Caco-2 (cell line): ENCODE results near the gene OR2A1. TPM values are rescaled to one million over a fixed set of nuclear protein-coding genes. Genes with fewer than 3 reads are reported as not detected.
A peak's percentile ranks its signal among the peaks of the same experiment; 100 is the strongest.
"Not testable (repeated sequence)": the region's sequence is repeated elsewhere in the genome, so short reads cannot be mapped to it uniquely, and the experiment has no call there.

Experiments
- BruUV-seq: library from RNA; stranded (reverse); fragments of 400-500 nt; replicated peaks from 2 replicates; lab custom pipeline; 2021; lab: Mats Ljungman, UMichigan
- CTCF ChIA-PET: fragments of 300-600 bp; sonication (Branson Sonifier 250); formaldehyde crosslinking; loops from one replicate; lab custom pipeline; 2022; ENCODE audit warnings: antibody characterized with exemption; lab: Charles Lee
- POLR2A ChIA-PET: fragments of 300-600 bp; sonication (Branson Sonifier 250); formaldehyde crosslinking; loops from one replicate; lab custom pipeline; 2022; ENCODE audit warnings: antibody characterized with exemption; lab: Charles Lee
- DNase-seq, 2 experiments: peaks; one replicate each; pipeline versions ENCODE4 v3.0.0 to v3.0.0-alpha.2; 2020 to 2022
- H3K27me3 ChIP-seq: replicated peaks from 2 replicates; pipeline ENCODE4 v1.6.0; 2011; ENCODE audit warnings: low read length; ENCODE audit not compliant: control insufficient read depth, insufficient read depth
- H3K36me3 ChIP-seq: 2 replicates; pipeline ENCODE4 v1.5.1; 2011; ENCODE audit warnings: low read length; ENCODE audit not compliant: control insufficient read depth, insufficient read depth
- H3K4me1 ChIP-seq: fragments of 250-450 bp; sonication (Bioruptor Pico); 2 replicates; pipeline ENCODE4 v1.5.1; 2020; ENCODE audit warnings: mild to moderate bottlenecking
- H3K4me3 ChIP-seq: 2 replicates; pipeline ENCODE4 v1.5.1; 2011; ENCODE audit warnings: low read depth, mild to moderate bottlenecking, control low read depth, low read length
- H3K9me3 ChIP-seq: fragments of 250-450 bp; sonication (Bioruptor Pico); 2 replicates; pipeline ENCODE4 v1.5.1; 2020; ENCODE audit warnings: mild to moderate bottlenecking, moderate library complexity
- H3K27ac Mint-ChIP-seq: one replicate; pipeline ENCODE4 v1.8.0; 2022; ENCODE audit warnings: mixed read lengths; ENCODE audit not compliant: unreplicated experiment
- H3K27me3 Mint-ChIP-seq: one replicate; pipeline ENCODE4 v1.8.0; 2022; ENCODE audit warnings: mixed read lengths; ENCODE audit not compliant: insufficient read depth, unreplicated experiment
- H3K36me3 Mint-ChIP-seq: one replicate; pipeline ENCODE4 v1.8.0; 2022; ENCODE audit warnings: mild to moderate bottlenecking, mixed read lengths; ENCODE audit not compliant: insufficient read depth, unreplicated experiment
- H3K4me1 Mint-ChIP-seq: one replicate; pipeline ENCODE4 v1.8.0; 2022; ENCODE audit warnings: low read depth, mixed read lengths; ENCODE audit not compliant: unreplicated experiment
- H3K4me3 Mint-ChIP-seq: one replicate; pipeline ENCODE4 v1.8.0; 2022; ENCODE audit warnings: mild to moderate bottlenecking, moderate library complexity, mixed read lengths; ENCODE audit not compliant: unreplicated experiment
- H3K9me3 Mint-ChIP-seq: one replicate; pipeline ENCODE4 v1.8.0; 2022; ENCODE audit warnings: mixed read lengths; ENCODE audit not compliant: unreplicated experiment
- intact Hi-C: fragments of 100-400 bp; cut with micrococcal nuclease; formaldehyde crosslinking; loops from one replicate; pipeline ENCODE4 v1.10.0; 2022; ENCODE audit not compliant: unreplicated experiment
- total RNA-seq: library from RNA; stranded (reverse); gene quantifications from 2 replicates; pipeline ENCODE4 v1.2.3, GENCODE V29; 2022

OR2A1 gene
- total RNA-seq, 1 experiment from 2014 or later = not detected

DNA sequence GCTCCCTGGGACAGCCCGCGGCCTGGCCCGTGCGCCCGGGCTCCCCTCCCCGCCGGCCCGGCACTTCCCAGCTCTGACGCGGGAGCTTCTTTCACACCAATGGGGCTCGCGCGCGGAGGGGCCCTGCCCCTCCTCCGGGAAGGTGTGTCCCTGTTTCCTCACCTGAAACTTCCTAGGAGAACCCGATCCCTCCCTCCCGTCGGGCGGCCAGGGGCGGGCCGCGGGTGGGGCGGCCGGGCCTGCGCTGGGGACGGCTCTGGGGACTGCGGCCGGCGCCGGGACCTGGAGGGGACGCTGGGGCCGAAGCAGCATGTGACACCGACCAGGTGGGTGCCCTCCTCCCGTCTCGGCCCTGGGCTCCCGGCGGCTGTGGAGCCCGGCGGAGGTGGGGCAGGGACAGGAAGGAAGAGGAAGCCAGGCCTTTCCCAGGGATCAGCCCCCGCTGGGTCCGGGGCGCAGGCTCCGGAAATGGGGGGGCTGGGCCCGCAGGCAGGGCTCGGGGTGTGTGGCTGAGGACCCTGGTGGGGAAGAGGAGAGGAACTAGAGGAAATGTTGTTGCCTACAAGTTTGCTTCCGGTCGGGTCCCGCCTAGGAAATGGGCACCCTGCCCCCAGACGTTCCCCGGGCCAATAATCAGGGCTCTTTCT, 43.1 kb downstream of the OR2A1 start, which contains the start of gene ARHGEF5:
Gene ARHGEF5 (plus strand): TSS at position 227 of the 647 bp plus-strand sequence. CDS start 7,268 bp downstream, outside the sequence.
- H3K9me3 Mint-ChIP-seq, H3K36me3 ChIP-seq, CTCF ChIA-PET, H3K4me1 Mint-ChIP-seq, intact Hi-C loops, H3K9me3 ChIP-seq, H3K27ac Mint-ChIP-seq, H3K4me1 ChIP-seq, H3K27me3 Mint-ChIP-seq, DNase-seq, BruUV-seq, POLR2A ChIA-PET, H3K27me3 ChIP-seq, H3K36me3 Mint-ChIP-seq: not testable (repeated sequence)
- H3K4me3 ChIP-seq = peak within 1 kb of the TSS; percentile 22
- H3K4me3 Mint-ChIP-seq = peak within 1 kb of the TSS; percentile 78

DNA sequence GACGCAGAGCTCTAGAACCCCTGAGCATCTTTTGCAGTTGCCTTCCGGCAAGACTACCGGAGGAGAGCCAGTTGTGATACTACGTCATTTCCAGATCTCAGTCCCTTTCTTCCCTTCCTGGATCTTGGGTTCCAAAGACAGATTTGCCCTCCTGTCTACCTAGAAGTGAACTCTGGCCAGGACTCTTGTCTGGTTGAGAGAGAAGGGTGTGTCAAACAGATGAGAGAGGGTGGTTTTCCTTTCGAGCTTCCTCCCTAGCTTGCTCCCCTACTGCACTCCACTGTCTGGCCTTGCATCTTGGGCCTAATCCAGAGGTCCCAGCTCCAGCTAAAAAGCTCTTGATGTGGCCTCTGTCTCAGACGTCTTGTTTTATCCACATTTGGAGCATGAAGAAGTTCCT, 44.0 kb downstream of the OR2A1 start:
- not testable (repeated sequence) for H3K4me1 ChIP-seq

DNA sequence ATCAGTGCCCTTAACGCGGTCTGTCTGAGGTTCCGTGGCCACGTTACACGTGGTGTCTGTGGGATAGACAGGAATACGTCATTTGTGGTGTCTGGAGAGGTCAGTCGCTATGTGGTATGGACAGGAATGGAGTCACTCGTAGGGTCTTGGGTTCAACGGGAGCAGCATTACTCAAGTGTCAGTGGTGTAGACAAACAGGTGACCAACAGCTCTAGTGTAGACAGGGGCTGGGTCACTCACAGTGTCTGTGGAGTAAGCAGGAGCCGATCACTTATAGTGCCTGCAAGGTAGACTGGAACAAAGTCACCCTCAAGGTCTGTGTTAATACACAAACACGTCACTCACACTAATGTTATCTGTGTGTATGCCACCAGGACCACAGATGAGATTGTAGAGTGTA, 44.6 kb downstream of the OR2A1 start:
- H3K27ac Mint-ChIP-seq, H3K4me1 ChIP-seq, CTCF ChIA-PET, H3K27me3 ChIP-seq, intact Hi-C loops, POLR2A ChIA-PET, H3K27me3 Mint-ChIP-seq, H3K4me3 ChIP-seq, H3K4me1 Mint-ChIP-seq, H3K9me3 Mint-ChIP-seq, H3K36me3 ChIP-seq, DNase-seq, H3K9me3 ChIP-seq, H3K4me3 Mint-ChIP-seq, H3K36me3 Mint-ChIP-seq: not testable (repeated sequence)
- BruUV-seq = TSS peak; percentile 55

More for the DNA sequence above, 44.0 kb downstream of the OR2A1 start:
- POLR2A ChIA-PET, DNase-seq, CTCF ChIA-PET, H3K27me3 ChIP-seq, H3K4me3 Mint-ChIP-seq, H3K4me1 Mint-ChIP-seq, H3K4me3 ChIP-seq, H3K27ac Mint-ChIP-seq, H3K27me3 Mint-ChIP-seq, H3K9me3 ChIP-seq, intact Hi-C loops, H3K9me3 Mint-ChIP-seq, H3K36me3 Mint-ChIP-seq, H3K36me3 ChIP-seq, BruUV-seq: not testable (repeated sequence)

DNA sequence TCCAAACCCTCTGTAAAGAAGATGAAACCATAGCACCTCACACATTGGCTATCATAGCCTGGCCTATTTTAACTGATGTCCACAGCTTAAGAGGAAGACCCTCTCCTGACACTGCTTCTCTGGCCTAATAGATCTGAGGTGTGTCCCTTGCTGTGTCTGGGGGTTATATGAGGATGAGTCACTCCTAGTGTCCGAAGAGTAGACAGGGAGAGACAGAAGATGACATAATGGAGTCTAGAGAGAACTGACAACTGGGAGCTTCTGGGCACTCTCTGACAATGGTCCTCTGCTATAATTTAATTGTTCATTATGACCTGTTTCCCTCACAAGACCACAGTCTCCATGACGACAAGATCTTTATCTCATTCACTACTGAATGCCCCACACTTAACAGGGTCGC, 49.8 kb downstream of the OR2A1 start:
- intact Hi-C loops, H3K36me3 Mint-ChIP-seq, H3K36me3 ChIP-seq, H3K27me3 ChIP-seq, DNase-seq, H3K4me1 Mint-ChIP-seq, H3K4me1 ChIP-seq, H3K27ac Mint-ChIP-seq, BruUV-seq, H3K4me3 Mint-ChIP-seq, H3K9me3 ChIP-seq, POLR2A ChIA-PET, H3K9me3 Mint-ChIP-seq, H3K4me3 ChIP-seq, CTCF ChIA-PET, H3K27me3 Mint-ChIP-seq: not testable (repeated sequence)

DNA sequence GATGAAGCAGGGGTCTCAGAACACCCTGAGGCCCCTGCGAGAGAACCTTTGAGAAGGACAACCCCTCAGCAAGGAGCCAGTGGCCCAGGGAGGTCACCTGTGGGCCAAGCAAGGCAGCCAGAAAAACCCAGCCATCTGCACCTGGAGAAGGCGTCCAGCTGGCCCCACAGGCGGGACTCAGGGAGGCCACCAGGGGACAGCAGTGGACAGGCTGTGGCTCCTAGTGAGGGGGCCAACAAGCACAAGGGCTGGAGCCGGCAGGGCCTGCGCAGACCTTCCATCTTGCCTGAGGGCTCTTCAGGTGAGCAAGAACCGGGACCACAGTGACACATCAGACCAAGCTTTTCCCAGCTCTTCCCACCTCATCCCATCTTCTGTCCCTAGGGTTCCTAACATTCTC, 53.3 kb downstream of the OR2A1 start:
- H3K9me3 ChIP-seq, H3K27ac Mint-ChIP-seq, H3K4me3 ChIP-seq, H3K4me1 ChIP-seq, intact Hi-C loops, H3K4me1 Mint-ChIP-seq, H3K36me3 Mint-ChIP-seq, H3K36me3 ChIP-seq, H3K9me3 Mint-ChIP-seq, DNase-seq, H3K4me3 Mint-ChIP-seq, CTCF ChIA-PET, H3K27me3 ChIP-seq, POLR2A ChIA-PET, H3K27me3 Mint-ChIP-seq, BruUV-seq: not testable (repeated sequence)

DNA sequence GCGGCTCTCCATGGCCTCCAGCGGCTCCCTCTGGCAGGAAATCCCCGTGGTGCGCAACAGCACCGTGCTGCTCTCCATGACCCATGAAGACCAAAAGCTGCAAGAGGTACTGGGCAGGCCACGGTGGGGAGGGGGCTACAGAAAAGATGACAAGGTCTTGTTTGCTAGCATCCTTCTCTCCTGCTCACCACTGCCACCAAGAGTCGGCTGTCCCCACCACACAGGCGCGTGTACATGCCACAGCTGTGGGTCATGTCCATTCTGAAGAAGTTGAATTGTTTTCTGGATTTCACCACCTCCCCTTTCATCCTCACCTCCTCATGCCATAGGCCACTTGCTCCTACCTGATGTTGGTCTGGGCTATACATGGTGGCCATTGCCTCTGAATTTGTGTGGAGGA, 55.0 kb downstream of the OR2A1 start:
- H3K4me3 Mint-ChIP-seq, H3K27me3 Mint-ChIP-seq, intact Hi-C loops, CTCF ChIA-PET, POLR2A ChIA-PET, DNase-seq, H3K27ac Mint-ChIP-seq, H3K36me3 Mint-ChIP-seq, BruUV-seq, H3K4me1 ChIP-seq, H3K9me3 ChIP-seq, H3K9me3 Mint-ChIP-seq, H3K4me1 Mint-ChIP-seq, H3K4me3 ChIP-seq, H3K27me3 ChIP-seq, H3K36me3 ChIP-seq: not testable (repeated sequence)

DNA sequence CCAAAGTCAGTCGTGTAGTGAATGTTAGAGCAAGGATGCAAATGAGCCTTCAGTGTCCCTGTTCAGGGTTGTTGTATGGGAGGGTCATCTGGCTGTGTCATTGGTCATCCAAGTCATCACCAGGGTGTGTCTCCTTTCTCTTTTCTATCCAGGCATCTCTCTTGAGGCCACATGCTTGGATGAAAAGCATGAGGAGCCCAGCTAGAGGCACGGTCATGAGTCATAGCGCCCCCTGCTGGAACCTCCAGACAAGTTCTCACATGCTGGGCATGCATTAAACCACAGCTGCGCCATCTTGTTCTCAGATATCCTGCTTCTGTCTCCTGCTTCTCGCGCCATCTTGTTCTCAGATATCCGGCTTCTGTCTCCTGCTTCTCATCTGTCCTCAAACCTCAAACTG, 57.0 kb downstream of the OR2A1 start:
- H3K4me1 Mint-ChIP-seq, CTCF ChIA-PET, H3K27me3 ChIP-seq, H3K9me3 Mint-ChIP-seq, DNase-seq, H3K36me3 Mint-ChIP-seq, H3K9me3 ChIP-seq, H3K36me3 ChIP-seq, H3K4me1 ChIP-seq, intact Hi-C loops, POLR2A ChIA-PET, BruUV-seq, H3K4me3 ChIP-seq, H3K4me3 Mint-ChIP-seq, H3K27ac Mint-ChIP-seq, H3K27me3 Mint-ChIP-seq: not testable (repeated sequence)
